Measurements from ENCODE around the gene EI24. TPM values are rescaled to one million over a fixed set of nuclear protein-coding genes. Genes with fewer than 3 reads are reported as not detected.

Gene EI24
- total RNA-seq, 4 donors from 2014 or later = 62.2 to 86.0 (median 83.0) TPM

- Histone ChIP-seq H3K36me3 (peaks cover 22 to 94% of the 10 kb centered on the region in 2 donors), H3K27me3 (no peaks in the 10 kb centered on the region), H3K4me3 (no peak overlapping the region), H3K4me1 (peaks cover 0 to under 1% (median 0%) of the 10 kb centered on the region in 3 donors), H3K27ac (no peak overlapping the region), H3K9me3 (no peaks in the 10 kb centered on the region)
- ATAC-seq = no peak
- TF ChIP-seq CTCF (IDR thresholded peaks at IDR 0.05) (no peak), POLR2AphosphoS5 (IDR thresholded peaks at IDR 0.05) (no peak), EP300 (IDR thresholded peaks at IDR 0.05) (no peak), POLR2A (IDR thresholded peaks at IDR 0.05) (no peak)
- WGBS, 2 donors (ENCODE audit: low coverage in 1 of 2) = 93 to 100% methylated on average over 2 of the region's 2 CpGs
Measured at GRCh38 chr11:125600663-125601062, 31.4 kb downstream of the EI24 start.

GRCh38 chr11:125603207-125603606 lies 33.9 kb downstream of the EI24 start:
- Histone ChIP-seq H3K9me3 (no peaks in the 10 kb centered on the region), H3K27ac (no peak overlapping the region), H3K4me3 (no peak overlapping the region), H3K36me3 (peaks cover 37 to 100% of the 10 kb centered on the region in 2 donors), H3K4me1 (no peaks in the 10 kb centered on the region), H3K27me3 (no peaks in the 10 kb centered on the region)
- no peak for ATAC-seq
- WGBS, 2 donors (ENCODE audit: low coverage in 1 of 2) = 65 to 66% methylated on average over 3 of the region's 3 CpGs
- no peak for TF ChIP-seq POLR2A (IDR thresholded peaks at IDR 0.05)
- no peak for TF ChIP-seq CTCF (IDR thresholded peaks at IDR 0.05)
- no peak for TF ChIP-seq EP300 (IDR thresholded peaks at IDR 0.05)
- TF ChIP-seq POLR2AphosphoS5 (IDR thresholded peaks at IDR 0.05) = no peak

- H3K36me3 ChIP-seq = peaks cover 40 to 100% of the 10 kb centered on the region in 2 donors
- H3K27me3 ChIP-seq = no peaks in the 10 kb centered on the region
- H3K4me1 ChIP-seq = no peaks in the 10 kb centered on the region
- no peak overlapping the region for H3K4me3 ChIP-seq
- TF ChIP-seq POLR2A (IDR thresholded peaks at IDR 0.05) (no peak), CTCF (IDR thresholded peaks at IDR 0.05) (no peak), POLR2AphosphoS5 (IDR thresholded peaks at IDR 0.05) (no peak)
- H3K9me3 ChIP-seq = no peaks in the 10 kb centered on the region
- ATAC-seq = no peak
- no peak overlapping the region for H3K27ac ChIP-seq
Measured at GRCh38 chr11:125605417-125605816, 36.1 kb downstream of the EI24 start.

GRCh38 chr11:125609545-125609944 lies 40.3 kb downstream of the EI24 start:
- no peaks in the 10 kb centered on the region for H3K9me3 ChIP-seq
- H3K4me3 ChIP-seq = no peak overlapping the region
- no peak overlapping the region for H3K27ac ChIP-seq
- peaks cover 38 to 100% of the 10 kb centered on the region in 2 donors for H3K36me3 ChIP-seq
- no peak for ATAC-seq
- H3K27me3 ChIP-seq = no peaks in the 10 kb centered on the region
- 67 to 76% methylated on average over 7 of the region's 7 CpGs for WGBS, 2 donors (ENCODE audit: low coverage in 1 of 2)
- H3K4me1 ChIP-seq = no peaks in the 10 kb centered on the region
- no peak for TF ChIP-seq CTCF (IDR thresholded peaks at IDR 0.05)
- no peak for TF ChIP-seq EP300 (IDR thresholded peaks at IDR 0.05)
- TF ChIP-seq POLR2AphosphoS5 (IDR thresholded peaks at IDR 0.05) = no peak
- no peak for TF ChIP-seq POLR2A (IDR thresholded peaks at IDR 0.05)

DNA sequence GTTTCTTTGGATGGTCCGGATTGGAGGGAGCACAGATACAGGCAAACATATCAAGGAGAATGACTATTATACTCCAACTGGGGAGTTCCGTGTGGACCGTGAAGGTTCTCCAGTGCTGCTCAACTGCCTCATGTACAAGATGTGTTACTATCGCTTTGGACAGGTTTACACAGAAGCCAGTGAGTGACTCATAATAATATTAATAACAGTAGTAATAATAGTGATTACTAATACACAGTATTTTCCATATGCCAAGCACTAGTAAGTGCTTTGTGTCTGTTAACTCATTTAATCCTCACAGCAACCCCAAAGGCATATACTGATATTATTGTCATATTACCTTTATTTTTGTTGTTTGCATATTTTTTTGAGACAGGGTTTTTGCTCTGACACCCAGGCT lies 49.1 kb downstream of the EI24 start:
- Histone ChIP-seq H3K4me3 (no peak overlapping the region), H3K9me3 (no peaks in the 10 kb centered on the region), H3K27ac (no peak overlapping the region), H3K4me1 (peaks cover 0 to 10% (median 0%) of the 10 kb centered on the region in 3 donors), H3K27me3 (no peaks in the 10 kb centered on the region), H3K36me3 (peaks cover 10 to 88% of the 10 kb centered on the region in 2 donors)
- TF ChIP-seq POLR2AphosphoS5 (IDR thresholded peaks at IDR 0.05) (no peak), CTCF (IDR thresholded peaks at IDR 0.05) (no peak), POLR2A (IDR thresholded peaks at IDR 0.05) (no peak), EP300 (IDR thresholded peaks at IDR 0.05) (no peak)
- ATAC-seq = no peak
- WGBS, 2 donors (ENCODE audit: low coverage in 1 of 2) = 85% methylated on average over 3 of the region's 4 CpGs; no CpG with 5 or more reads in 1 of the 2 donors

Data from gastroesophageal sphincter (tissue), 4 donors.